ENCODE data around the gene BAZ2A. TPM values are rescaled to one million over a fixed set of nuclear protein-coding genes. Genes with fewer than 3 reads are reported as not detected.

BAZ2A gene
- 68.6 TPM for polyA plus RNA-seq
- long read RNA-seq, donor 1, partial matches to known transcripts = 0 of 1 reads
- long read RNA-seq, donor 1, other reads (novel, unspliced or antisense) = 0 of 1 reads
- long read RNA-seq, donor 2, partial matches to known transcripts = 32 of 34 reads
- long read RNA-seq, donor 2, other reads (novel, unspliced or antisense) = 0 of 34 reads
- long read RNA-seq, donor 3 = 0 reads
- long read RNA-seq, donor 4 = 0 reads
- long read RNA-seq, donor 5, partial matches to known transcripts = 5 of 5 reads
- long read RNA-seq, donor 5, other reads (novel, unspliced or antisense) = 0 of 5 reads
- long read RNA-seq, donor 6, partial matches to known transcripts = 9 of 10 reads
- long read RNA-seq, donor 6, other reads (novel, unspliced or antisense) = 0 of 10 reads
- long read RNA-seq, donor 7, partial matches to known transcripts = 7 of 8 reads
- long read RNA-seq, donor 7, other reads (novel, unspliced or antisense) = 0 of 8 reads
- long read RNA-seq, donor 8, partial matches to known transcripts = 19 of 20 reads
- long read RNA-seq, donor 8, other reads (novel, unspliced or antisense) = 0 of 20 reads
- long read RNA-seq, donor 9, partial matches to known transcripts = 14 of 16 reads
- long read RNA-seq, donor 9, other reads (novel, unspliced or antisense) = 0 of 16 reads
- long read RNA-seq, donor 10, partial matches to known transcripts = 17 of 19 reads
- long read RNA-seq, donor 10, other reads (novel, unspliced or antisense) = 0 of 19 reads
- long read RNA-seq, donor 11, partial matches to known transcripts = 5 of 5 reads
- long read RNA-seq, donor 11, other reads (novel, unspliced or antisense) = 0 of 5 reads

GRCh38 chr12:56630180-56630632 is at the start of gene BAZ2A:
BAZ2A (minus strand) TSS chr12:56630326; CDS start chr12:56617530, 12,796 bp downstream.
- Histone ChIP-seq H3K4me1 (ENCODE audit: control insufficient read depth, insufficient read depth, low read length) (peaks cover 34% of the 10 kb centered on the region), H3K27ac (ENCODE audit: low read length) (peak within 1 kb of the TSS; percentile 94), H3K9me3 (ENCODE audit: control insufficient read depth, low read depth, low read length) (no peaks in the 10 kb centered on the region), H3K27me3 (ENCODE audit: control insufficient read depth, insufficient read depth, low read length) (no peaks in the 10 kb centered on the region), H3K36me3 (ENCODE audit: control insufficient read depth, insufficient read depth, low read length) (peaks cover 5% of the 10 kb centered on the region), H3K4me3 (ENCODE audit: low read length) (peak within 1 kb of the TSS; percentile 96)
- no CpG with 5 or more reads among the region's 31 CpGs for WGBS (ENCODE audit: insufficient coverage, low lambda C conversion rate)
- DNase-seq = peak; percentile 83 to 90

DNA sequence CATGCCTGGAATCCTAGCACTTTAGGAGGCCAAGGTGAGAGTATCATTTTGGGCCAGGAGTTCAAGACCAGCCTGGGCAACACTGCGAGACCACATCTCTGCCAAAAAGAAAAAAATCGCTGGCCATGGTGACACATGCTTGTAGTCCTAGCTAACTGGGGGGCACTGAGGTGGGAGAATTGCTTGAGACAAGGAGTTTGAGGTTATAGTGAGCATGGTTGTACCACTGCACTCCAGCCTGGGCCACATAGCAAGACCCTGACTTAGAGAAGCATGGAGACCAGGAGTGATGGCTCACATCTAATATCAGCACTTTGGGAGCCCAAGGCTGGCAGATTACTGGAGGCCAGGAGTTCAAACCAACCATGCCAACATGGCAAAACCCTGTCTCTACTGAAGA is 48.7 kb upstream of the BAZ2A start:
- Histone ChIP-seq H3K27ac (ENCODE audit: low read length) (no peak overlapping the region), H3K36me3 (ENCODE audit: control insufficient read depth, insufficient read depth, low read length) (peaks cover 23% of the 10 kb centered on the region), H3K9me3 (ENCODE audit: control insufficient read depth, low read depth, low read length) (no peaks in the 10 kb centered on the region), H3K27me3 (ENCODE audit: control insufficient read depth, insufficient read depth, low read length) (no peaks in the 10 kb centered on the region), H3K4me1 (ENCODE audit: control insufficient read depth, insufficient read depth, low read length) (peaks cover 14% of the 10 kb centered on the region), H3K4me3 (ENCODE audit: low read length) (no peak overlapping the region)
- WGBS (ENCODE audit: insufficient coverage, low lambda C conversion rate) = no CpG with 5 or more reads among the region's 2 CpGs
- no peak for DNase-seq

DNA sequence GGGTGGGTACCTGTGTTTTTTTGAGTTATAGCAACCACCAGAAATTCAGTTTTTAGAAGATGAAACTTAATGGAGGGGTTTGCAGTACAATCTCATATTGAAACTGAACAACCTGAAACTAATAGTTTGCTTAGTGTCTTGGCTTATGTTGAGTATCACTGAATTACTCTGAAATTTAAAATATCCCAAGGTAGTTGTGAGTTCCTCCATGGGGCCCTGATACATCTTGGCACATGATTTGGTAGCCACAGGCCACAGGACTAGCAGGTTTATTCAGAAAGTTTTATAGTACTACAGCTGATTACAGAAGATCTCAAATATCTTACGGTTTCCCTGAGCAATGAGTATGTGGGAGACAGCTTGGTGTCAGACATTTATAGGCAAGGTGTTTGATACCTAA is 47.6 kb upstream of the BAZ2A start:
- Histone ChIP-seq H3K27ac (ENCODE audit: low read length) (peak overlapping the region; percentile 46), H3K4me3 (ENCODE audit: low read length) (no peak overlapping the region), H3K36me3 (ENCODE audit: control insufficient read depth, insufficient read depth, low read length) (peaks cover 23% of the 10 kb centered on the region), H3K4me1 (ENCODE audit: control insufficient read depth, insufficient read depth, low read length) (peaks cover 14% of the 10 kb centered on the region), H3K27me3 (ENCODE audit: control insufficient read depth, insufficient read depth, low read length) (no peaks in the 10 kb centered on the region), H3K9me3 (ENCODE audit: control insufficient read depth, low read depth, low read length) (no peaks in the 10 kb centered on the region)
- DNase-seq = no peak
- no CpG with 5 or more reads among the region's 1 CpG for WGBS (ENCODE audit: insufficient coverage, low lambda C conversion rate)

GRCh38 chr12:56676851-56677580 is 46.9 kb upstream of the BAZ2A start:
- no peaks in the 10 kb centered on the region for H3K27me3 ChIP-seq (ENCODE audit: control insufficient read depth, insufficient read depth, low read length)
- peaks cover 21% of the 10 kb centered on the region for H3K36me3 ChIP-seq (ENCODE audit: control insufficient read depth, insufficient read depth, low read length)
- H3K4me3 ChIP-seq (ENCODE audit: low read length) = no peak overlapping the region
- peak overlapping the region; percentile 46 for H3K27ac ChIP-seq (ENCODE audit: low read length)
- peak; percentile 50 to 86 for DNase-seq
- H3K4me1 ChIP-seq (ENCODE audit: control insufficient read depth, insufficient read depth, low read length) = peaks cover 17% of the 10 kb centered on the region
- WGBS (ENCODE audit: insufficient coverage, low lambda C conversion rate) = 60% methylated on average over 2 of the region's 11 CpGs
- H3K9me3 ChIP-seq (ENCODE audit: control insufficient read depth, low read depth, low read length) = no peaks in the 10 kb centered on the region

DNA sequence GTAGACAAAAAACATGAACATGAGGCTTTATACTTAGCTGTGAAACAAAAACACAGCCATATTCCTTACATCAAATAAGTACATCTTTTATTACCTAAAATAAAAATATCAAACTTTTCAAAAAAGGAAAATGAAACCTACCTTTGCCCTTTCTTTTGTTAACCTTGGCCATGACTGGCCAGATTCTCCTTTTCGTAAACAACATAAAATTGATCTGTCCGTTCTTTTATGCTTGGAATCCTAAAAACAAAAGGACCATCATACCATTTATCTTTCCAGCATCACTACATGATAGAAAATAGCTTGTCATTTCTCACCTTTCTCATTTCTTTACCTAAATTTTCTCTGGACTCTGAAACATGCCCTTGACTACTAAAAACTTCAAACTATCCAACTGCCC is 41.5 kb upstream of the BAZ2A start:
- Histone ChIP-seq H3K4me3 (ENCODE audit: low read length) (no peak overlapping the region), H3K27me3 (ENCODE audit: control insufficient read depth, insufficient read depth, low read length) (no peaks in the 10 kb centered on the region), H3K27ac (ENCODE audit: low read length) (peak overlapping the region; percentile 57), H3K36me3 (ENCODE audit: control insufficient read depth, insufficient read depth, low read length) (peaks cover 45% of the 10 kb centered on the region), H3K4me1 (ENCODE audit: control insufficient read depth, insufficient read depth, low read length) (peaks cover 16% of the 10 kb centered on the region), H3K9me3 (ENCODE audit: control insufficient read depth, low read depth, low read length) (no peaks in the 10 kb centered on the region)
- 49% methylated on average over 2 of the region's 2 CpGs for WGBS (ENCODE audit: insufficient coverage, low lambda C conversion rate)
- DNase-seq = no peak

GRCh38 chr12:56670836-56671235 is 40.7 kb upstream of the BAZ2A start:
- Histone ChIP-seq H3K4me1 (ENCODE audit: control insufficient read depth, insufficient read depth, low read length) (peaks cover 16% of the 10 kb centered on the region), H3K27ac (ENCODE audit: low read length) (no peak overlapping the region), H3K27me3 (ENCODE audit: control insufficient read depth, insufficient read depth, low read length) (no peaks in the 10 kb centered on the region), H3K9me3 (ENCODE audit: control insufficient read depth, low read depth, low read length) (no peaks in the 10 kb centered on the region), H3K36me3 (ENCODE audit: control insufficient read depth, insufficient read depth, low read length) (peaks cover 49% of the 10 kb centered on the region), H3K4me3 (ENCODE audit: low read length) (no peak overlapping the region)
- DNase-seq = no peak
- WGBS (ENCODE audit: insufficient coverage, low lambda C conversion rate) = no CpG with 5 or more reads among the region's 4 CpGs

DNA sequence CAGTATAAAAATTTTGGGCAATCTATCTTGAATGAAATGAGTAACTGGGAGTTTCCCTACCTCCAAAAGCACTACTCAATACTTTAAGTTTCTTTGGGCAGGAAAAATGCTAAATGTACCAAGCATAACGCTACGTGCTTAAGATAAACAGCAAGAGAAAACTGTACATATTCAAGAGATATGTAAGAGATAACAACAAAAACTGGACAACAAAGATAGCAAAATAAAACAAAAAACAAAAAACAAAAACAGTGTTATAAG is 38.0 kb upstream of the BAZ2A start:
- no peak overlapping the region for H3K4me3 ChIP-seq (ENCODE audit: low read length)
- 100% methylated on average over 2 of the region's 2 CpGs for WGBS (ENCODE audit: insufficient coverage, low lambda C conversion rate)
- H3K27ac ChIP-seq (ENCODE audit: low read length) = no peak overlapping the region

GRCh38 chr12:56661979-56662638 is 32.0 kb upstream of the BAZ2A start:
- peak in 1 of 2 donors; percentile 14 for DNase-seq
- H3K27ac ChIP-seq (ENCODE audit: low read length) = no peak overlapping the region
- peaks cover 30% of the 10 kb centered on the region for H3K36me3 ChIP-seq (ENCODE audit: control insufficient read depth, insufficient read depth, low read length)
- WGBS (ENCODE audit: insufficient coverage, low lambda C conversion rate) = no CpG with 5 or more reads among the region's 13 CpGs
- no peaks in the 10 kb centered on the region for H3K27me3 ChIP-seq (ENCODE audit: control insufficient read depth, insufficient read depth, low read length)
- no peaks in the 10 kb centered on the region for H3K4me1 ChIP-seq (ENCODE audit: control insufficient read depth, insufficient read depth, low read length)
- H3K9me3 ChIP-seq (ENCODE audit: control insufficient read depth, low read depth, low read length) = no peaks in the 10 kb centered on the region
- no peak overlapping the region for H3K4me3 ChIP-seq (ENCODE audit: low read length)

More for the DNA sequence above, 38.0 kb upstream of the BAZ2A start:
- Histone ChIP-seq H3K36me3 (ENCODE audit: control insufficient read depth, insufficient read depth, low read length) (peaks cover 61% of the 10 kb centered on the region), H3K4me1 (ENCODE audit: control insufficient read depth, insufficient read depth, low read length) (peaks cover 16% of the 10 kb centered on the region), H3K27me3 (ENCODE audit: control insufficient read depth, insufficient read depth, low read length) (no peaks in the 10 kb centered on the region), H3K9me3 (ENCODE audit: control insufficient read depth, low read depth, low read length) (no peaks in the 10 kb centered on the region)
- DNase-seq = no peak

DNA sequence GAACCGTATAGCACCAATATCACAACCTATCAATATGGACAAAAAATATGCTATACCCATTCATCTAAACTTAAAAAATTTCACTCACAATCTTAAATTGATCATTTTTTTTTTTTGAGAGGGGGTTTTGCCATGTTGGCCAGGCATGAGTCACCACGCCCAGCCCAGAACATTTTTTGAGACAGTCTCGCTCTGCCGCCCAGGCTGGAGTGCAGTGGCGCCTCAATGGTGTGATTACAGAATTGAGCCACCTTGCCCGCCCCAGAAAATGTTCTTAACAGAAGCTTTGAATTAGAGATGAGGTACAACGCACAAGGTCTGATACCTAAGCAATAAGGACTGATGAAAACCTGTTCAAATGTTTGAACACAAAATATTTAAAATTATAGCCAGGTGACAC is 31.4 kb upstream of the BAZ2A start:
- no peak overlapping the region for H3K27ac ChIP-seq (ENCODE audit: low read length)
- WGBS (ENCODE audit: insufficient coverage, low lambda C conversion rate) = 100% methylated on average over 1 of the region's 7 CpGs
- no peak for DNase-seq
- no peaks in the 10 kb centered on the region for H3K4me1 ChIP-seq (ENCODE audit: control insufficient read depth, insufficient read depth, low read length)
- no peaks in the 10 kb centered on the region for H3K27me3 ChIP-seq (ENCODE audit: control insufficient read depth, insufficient read depth, low read length)
- no peaks in the 10 kb centered on the region for H3K9me3 ChIP-seq (ENCODE audit: control insufficient read depth, low read depth, low read length)
- H3K4me3 ChIP-seq (ENCODE audit: low read length) = no peak overlapping the region
- peaks cover 26% of the 10 kb centered on the region for H3K36me3 ChIP-seq (ENCODE audit: control insufficient read depth, insufficient read depth, low read length)

- DNase-seq = peak in 1 of 2 donors; percentile 24
- no peaks in the 10 kb centered on the region for H3K4me1 ChIP-seq (ENCODE audit: control insufficient read depth, insufficient read depth, low read length)
- H3K4me3 ChIP-seq (ENCODE audit: low read length) = no peak overlapping the region
- H3K36me3 ChIP-seq (ENCODE audit: control insufficient read depth, insufficient read depth, low read length) = peaks cover 12% of the 10 kb centered on the region
- peaks cover 6% of the 10 kb centered on the region for H3K9me3 ChIP-seq (ENCODE audit: control insufficient read depth, low read depth, low read length)
- WGBS (ENCODE audit: insufficient coverage, low lambda C conversion rate) = 20% methylated on average over 1 of the region's 1 CpG
- no peaks in the 10 kb centered on the region for H3K27me3 ChIP-seq (ENCODE audit: control insufficient read depth, insufficient read depth, low read length)
- H3K27ac ChIP-seq (ENCODE audit: low read length) = no peak overlapping the region
Observed at GRCh38 chr12:56658921-56659320, 28.8 kb upstream of the BAZ2A start.
